MM.1S (cell line): ENCODE data around the gene HSPB2.
A peak's percentile ranks its signal among the peaks of the same experiment; 100 is the strongest.

Experiments used
- DNase-seq: peaks from one replicate; pipeline ENCODE4 v3.0.0-alpha.2; 2015
- H2AFZ ChIP-seq: fragments of 300-600 bp; sonication (generic); 2 replicates; pipeline ENCODE4 v1.6.0; 2016; ENCODE audit warnings: antibody characterized with exemption, low read length
- H3F3A ChIP-seq: fragments of 300-600 bp; sonication (generic); 2 replicates; pipeline ENCODE4 v1.6.1; 2016; ENCODE audit warnings: mild to moderate bottlenecking, antibody characterized with exemption, low read length, moderate library complexity, mixed read lengths; ENCODE audit not compliant: insufficient read depth
- H3K27ac ChIP-seq: fragments of 300-600 bp; sonication (generic); 2 replicates; pipeline ENCODE4 v1.5.1; 2016; ENCODE audit warnings: mild to moderate bottlenecking, low read length
- H3K27me3 ChIP-seq: fragments of 300-600 bp; sonication (generic); replicated peaks from 2 replicates; pipeline ENCODE4 v1.6.0; 2016; ENCODE audit warnings: low read length; ENCODE audit not compliant: insufficient read depth
- H3K36me3 ChIP-seq: fragments of 300-600 bp; sonication (generic); replicated peaks from 2 replicates; pipeline ENCODE4 v1.6.1; 2016; ENCODE audit warnings: mild to moderate bottlenecking, low read length, mixed read lengths; ENCODE audit not compliant: insufficient read depth
- H3K4me1 ChIP-seq: fragments of 300-600 bp; sonication (generic); 2 replicates; pipeline ENCODE4 v1.6.1; 2016; ENCODE audit warnings: low read length, mixed read lengths
- H3K4me2 ChIP-seq: fragments of 300-600 bp; sonication (generic); 2 replicates; pipeline ENCODE4 v1.6.0; 2016; ENCODE audit warnings: low read depth, low read length
- H3K4me3 ChIP-seq: fragments of 300-600 bp; sonication (generic); 2 replicates; pipeline ENCODE4 v1.5.1; 2016; ENCODE audit warnings: low read length, mixed read lengths
- H3K79me2 ChIP-seq: fragments of 300-600 bp; sonication (generic); 2 replicates; pipeline ENCODE4 v1.6.1; 2016; ENCODE audit warnings: mixed run types, low read length, mixed read lengths
- H3K9ac ChIP-seq: fragments of 300-600 bp; sonication (generic); 2 replicates; pipeline ENCODE4 v1.6.1; 2016; ENCODE audit warnings: low read length, mixed read lengths
- H3K9me2 ChIP-seq: fragments of 300-600 bp; sonication (generic); replicated peaks from 2 replicates; pipeline ENCODE4 v1.6.1; 2016; ENCODE audit warnings: mild to moderate bottlenecking, low read length, mixed read lengths; ENCODE audit not compliant: insufficient read depth
- H3K9me3 ChIP-seq: fragments of 300-600 bp; sonication (generic); replicated peaks from 2 replicates; pipeline ENCODE4 v1.6.1; 2016; ENCODE audit warnings: mild to moderate bottlenecking, low read length, mixed read lengths; ENCODE audit not compliant: insufficient read depth
- H4K20me1 ChIP-seq: fragments of 300-600 bp; sonication (generic); 2 replicates; pipeline ENCODE4 v1.6.1; 2016; ENCODE audit warnings: mild to moderate bottlenecking, low read length, moderate library complexity, mixed read lengths; ENCODE audit not compliant: insufficient read depth
- CTCF ChIP-seq: fragments of 300-600 bp; sonication (generic); IDR thresholded peaks from 2 replicates; pipeline ENCODE4 v1.5.1; 2016; ENCODE audit warnings: antibody characterized with exemption, low read length, mixed read lengths
- EZH2 ChIP-seq: fragments of 300-600 bp; sonication (generic); optimal IDR thresholded peaks from 2 replicates; pipeline ENCODE3; 2017; ENCODE audit warnings: low read depth, mild to moderate bottlenecking, antibody characterized with exemption, low read length, mixed read lengths
- EZH2phosphoT487 ChIP-seq: fragments of 300-600 bp; sonication (generic); IDR thresholded peaks from 2 replicates; pipeline ENCODE4 v1.6.1; 2018; ENCODE audit warnings: antibody characterized with exemption, low read length

The HSPB2 gene

GRCh38 chr11:111946499-111946898 is 34.0 kb downstream of the HSPB2 start:
- TF ChIP-seq EZH2 (no peak), EZH2phosphoT487 (no peak), CTCF (no peak)
- H3K4me3 ChIP-seq = no peak overlapping the region
- no peak for DNase-seq
- H3K9ac ChIP-seq = no peak overlapping the region
- no peaks in the 10 kb centered on the region for H3K9me2 ChIP-seq
- H3K9me3 ChIP-seq = no peaks in the 10 kb centered on the region
- H3F3A ChIP-seq = peaks cover 9% of the 10 kb centered on the region
- no peaks in the 10 kb centered on the region for H3K27me3 ChIP-seq
- no peak overlapping the region for H2AFZ ChIP-seq
- no peaks in the 10 kb centered on the region for H3K36me3 ChIP-seq
- no peaks in the 10 kb centered on the region for H3K79me2 ChIP-seq
- peaks cover 32% of the 10 kb centered on the region for H3K4me1 ChIP-seq
- no peak overlapping the region for H3K27ac ChIP-seq
- H4K20me1 ChIP-seq = no peaks in the 10 kb centered on the region
- H3K4me2 ChIP-seq = no peak overlapping the region

GRCh38 chr11:111947143-111947542 is 34.6 kb downstream of the HSPB2 start:
- Histone ChIP-seq H3K4me3 (no peak overlapping the region), H3K36me3 (no peaks in the 10 kb centered on the region), H2AFZ (no peak overlapping the region), H3K9me3 (no peaks in the 10 kb centered on the region), H3K4me1 (peaks cover 32% of the 10 kb centered on the region), H3F3A (peaks cover 9% of the 10 kb centered on the region), H3K9me2 (no peaks in the 10 kb centered on the region), H3K4me2 (no peak overlapping the region), H3K27me3 (no peaks in the 10 kb centered on the region), H3K27ac (peak overlapping the region; percentile 4; the same call in 1 of the 2 replicates), H3K79me2 (no peaks in the 10 kb centered on the region), H3K9ac (no peak overlapping the region), H4K20me1 (no peaks in the 10 kb centered on the region)
- no peak for TF ChIP-seq EZH2
- no peak for TF ChIP-seq CTCF
- TF ChIP-seq EZH2phosphoT487 = no peak
- DNase-seq = no peak

GRCh38 chr11:111949519-111950426 is 37.2 kb downstream of the HSPB2 start:
- TF ChIP-seq CTCF (no peak), EZH2 (no peak), EZH2phosphoT487 (no peak)
- no peaks in the 10 kb centered on the region for H3F3A ChIP-seq
- H3K36me3 ChIP-seq = no peaks in the 10 kb centered on the region
- no peaks in the 10 kb centered on the region for H3K9me3 ChIP-seq
- no peak for DNase-seq
- H3K4me2 ChIP-seq = no peak overlapping the region; the same call in 1 of the 2 replicates
- H3K27me3 ChIP-seq = no peaks in the 10 kb centered on the region
- no peak overlapping the region for H3K9ac ChIP-seq
- no peaks in the 10 kb centered on the region for H3K79me2 ChIP-seq
- no peak overlapping the region for H2AFZ ChIP-seq
- H3K4me1 ChIP-seq = peaks cover 21% of the 10 kb centered on the region
- H3K27ac ChIP-seq = no peak overlapping the region
- H3K4me3 ChIP-seq = no peak overlapping the region
- H3K9me2 ChIP-seq = no peaks in the 10 kb centered on the region
- no peaks in the 10 kb centered on the region for H4K20me1 ChIP-seq
